HepG2 (cell line): ENCODE data around the gene TBX3. TPM values are rescaled to one million over a fixed set of nuclear protein-coding genes. Genes with fewer than 3 reads are reported as not detected.

Experiments
- ERF ChIP-seq: IDR thresholded peaks from 2 replicates; pipeline ENCODE4 v1.6.1; 2018; ENCODE audit warnings: missing biosample characterization, missing genetic modification reagents
- FOXA3 ChIP-seq: IDR thresholded peaks from 2 replicates; pipeline ENCODE4 v1.6.1; 2016; ENCODE audit warnings: missing genetic modification reagents, missing compliant biosample characterization
- FOXM1 ChIP-seq: sonication (generic); formaldehyde crosslinking; IDR thresholded peaks from 2 replicates; pipeline ENCODE4 v1.5.0; 2020; ENCODE audit warnings: missing genetic modification reagents
- HDAC6 ChIP-seq: fragments of 200-600 bp; sonication (generic); IDR thresholded peaks from 2 replicates; pipeline ENCODE4 v1.7.0; 2017; ENCODE audit warnings: mild to moderate bottlenecking, antibody characterized with exemption, low read length, low read depth
- IKZF4 ChIP-seq: sonication (generic); formaldehyde crosslinking; IDR thresholded peaks from 2 replicates; pipeline ENCODE4 v1.5.1; 2020; ENCODE audit warnings: borderline replicate concordance, mild to moderate bottlenecking, low read depth, missing genetic modification reagents; ENCODE audit errors: not compliant biosample characterization
- SETDB1 ChIP-seq: sonication (generic); formaldehyde crosslinking; IDR thresholded peaks from 2 replicates; pipeline ENCODE4 v1.5.1; 2020; ENCODE audit warnings: missing genetic modification reagents, mild to moderate bottlenecking, borderline replicate concordance
- STAT5B ChIP-seq: sonication (generic); formaldehyde crosslinking; IDR thresholded peaks from 2 replicates; pipeline ENCODE4 v1.4.0; 2020; ENCODE audit warnings: missing genetic modification reagents
- WIZ ChIP-seq: sonication (generic); formaldehyde crosslinking; IDR thresholded peaks from 2 replicates; pipeline ENCODE4 v1.5.1; 2020; ENCODE audit warnings: mild to moderate bottlenecking, missing genetic modification reagents
- ZEB1 ChIP-seq: IDR thresholded peaks from 2 replicates; pipeline ENCODE4 v1.6.1; 2012; ENCODE audit warnings: mild to moderate bottlenecking, low read depth, inconsistent platforms; ENCODE audit not compliant: insufficient replicate concordance
- ZFP37 ChIP-seq: sonication (generic); formaldehyde crosslinking; IDR thresholded peaks from 2 replicates; pipeline ENCODE4 v1.4.0; 2020; ENCODE audit warnings: missing genetic modification reagents, borderline replicate concordance
- ZSCAN12 ChIP-seq: sonication (generic); formaldehyde crosslinking; IDR thresholded peaks from 2 replicates; pipeline ENCODE4 v1.9.0; 2021; ENCODE audit warnings: mild to moderate bottlenecking, missing genetic modification reagents
- polyA plus RNA-seq, 8 experiments: library from polyadenylated mRNA; depleted of rRNA in 3 of 8; stranded (reverse) in 7 of 8; unstranded in 1 of 8; fragments of >200 nt; fragmentation: Illumina TruSeq in 4 of 8; extraction: Trizol in 4 of 8; gene quantifications; 2 replicates each; pipeline versions ENCODE4 v1.2.1 to v1.2.3, GENCODE V29; 2011 to 2016; ENCODE audit warnings: low read depth in 4 of 8, missing spikeins in 1 of 8, mixed read lengths in 1 of 8; ENCODE audit not compliant: insufficient read depth in 1 of 8
- total RNA-seq, 5 experiments: library from RNA; depleted of rRNA; stranded (reverse); fragments of >200 nt; fragmentation: Illumina TruSeq; extraction: Trizol; gene quantifications; 2 replicates each; pipeline ENCODE4 v1.2.3, GENCODE V29; 2016; ENCODE audit warnings: low read depth in 1 of 5
- TF ChIP-seq, protein P1 (sequence below): sonication (generic); formaldehyde crosslinking; IDR thresholded peaks from 2 replicates; pipeline ENCODE4 v1.5.0; 2020; ENCODE audit warnings: mild to moderate bottlenecking, missing genetic modification reagents
- TF ChIP-seq, protein P2 (sequence below): IDR thresholded peaks from 2 replicates; pipeline ENCODE4 v1.4.0; 2020; ENCODE audit warnings: mild to moderate bottlenecking, missing genetic modification reagents
- TF ChIP-seq, protein P3 (sequence below), 2 experiments: sonication (generic) in 1 of 2; formaldehyde crosslinking in 1 of 2; IDR thresholded peaks; 2 replicates each; pipeline versions ENCODE4 v1.5.1 to v1.6.1; 2011 to 2020; ENCODE audit warnings: borderline replicate concordance in 1 of 2, low read depth in 1 of 2, low read length in 1 of 2, mild to moderate bottlenecking in 1 of 2, missing genetic modification reagents in 1 of 2, moderate library complexity in 1 of 2
- TF ChIP-seq, protein P4 (sequence below): IDR thresholded peaks from 2 replicates; pipeline ENCODE4 v1.6.1; 2016; ENCODE audit warnings: missing compliant biosample characterization, missing genetic modification reagents, borderline replicate concordance

TBX3 gene
- total and polyA plus RNA-seq, 2 of the 13 experiments (the other 11 are each of a cell fraction or from before 2014, with no cell fraction given), result 27.1 to 42.4 TPM

DNA sequence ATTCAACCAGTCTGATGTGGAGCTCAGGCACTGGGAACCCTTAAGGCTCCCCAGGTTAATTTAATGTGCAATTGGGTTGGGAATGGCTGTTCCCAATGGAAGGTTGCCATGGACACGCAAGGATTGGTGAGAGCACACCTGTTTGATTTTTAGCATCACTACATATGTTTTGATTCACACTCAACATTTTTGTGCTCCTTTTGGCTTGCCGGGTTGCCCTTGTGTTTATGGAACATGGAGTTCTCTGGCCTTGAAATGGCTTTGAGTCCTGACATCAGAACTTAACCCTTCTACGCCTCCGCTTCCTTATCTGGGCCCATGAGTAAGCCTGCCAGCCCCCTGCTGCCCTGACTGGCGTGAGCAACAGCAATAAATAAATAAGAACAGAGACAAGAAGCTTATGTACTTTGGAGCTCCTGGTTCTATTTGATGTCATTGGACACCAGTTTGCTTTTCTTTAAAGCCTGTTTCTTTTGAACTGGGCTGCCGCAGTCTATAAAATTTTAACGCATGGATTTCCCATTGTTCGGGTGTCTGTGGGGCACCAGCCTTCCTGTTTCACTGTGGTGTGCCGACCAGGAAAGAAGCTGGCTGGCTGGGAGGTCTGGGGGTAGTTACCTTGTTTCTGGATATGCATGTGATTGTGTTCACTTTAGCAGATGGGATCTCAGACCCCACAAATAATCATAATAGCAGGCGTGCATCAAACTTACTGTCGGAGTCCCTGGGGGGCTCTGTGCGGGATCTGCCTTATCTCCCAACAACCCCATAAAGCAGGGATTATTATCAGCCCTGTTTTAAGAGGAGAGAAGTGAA lies 27.8 kb downstream of the TBX3 start (continued):
- TF ChIP-seq WIZ (CRISPR knock-in tag) (no peak), FOXA3 (CRISPR knock-in tag) (peak; percentile 95), ERF (CRISPR knock-in tag) (0 out of 2 replicates have a peak, but pooled peaks have one; percentile 41), HDAC6 (no peak), IKZF4 (CRISPR knock-in tag) (no peak), STAT5B (no peak), FOXM1 (no peak), ZSCAN12 (CRISPR knock-in tag) (no peak), ZFP37 (CRISPR knock-in tag) (no peak), SETDB1 (CRISPR knock-in tag) (no peak), ZEB1 (no peak)
- TF ChIP-seq, protein P1, sequence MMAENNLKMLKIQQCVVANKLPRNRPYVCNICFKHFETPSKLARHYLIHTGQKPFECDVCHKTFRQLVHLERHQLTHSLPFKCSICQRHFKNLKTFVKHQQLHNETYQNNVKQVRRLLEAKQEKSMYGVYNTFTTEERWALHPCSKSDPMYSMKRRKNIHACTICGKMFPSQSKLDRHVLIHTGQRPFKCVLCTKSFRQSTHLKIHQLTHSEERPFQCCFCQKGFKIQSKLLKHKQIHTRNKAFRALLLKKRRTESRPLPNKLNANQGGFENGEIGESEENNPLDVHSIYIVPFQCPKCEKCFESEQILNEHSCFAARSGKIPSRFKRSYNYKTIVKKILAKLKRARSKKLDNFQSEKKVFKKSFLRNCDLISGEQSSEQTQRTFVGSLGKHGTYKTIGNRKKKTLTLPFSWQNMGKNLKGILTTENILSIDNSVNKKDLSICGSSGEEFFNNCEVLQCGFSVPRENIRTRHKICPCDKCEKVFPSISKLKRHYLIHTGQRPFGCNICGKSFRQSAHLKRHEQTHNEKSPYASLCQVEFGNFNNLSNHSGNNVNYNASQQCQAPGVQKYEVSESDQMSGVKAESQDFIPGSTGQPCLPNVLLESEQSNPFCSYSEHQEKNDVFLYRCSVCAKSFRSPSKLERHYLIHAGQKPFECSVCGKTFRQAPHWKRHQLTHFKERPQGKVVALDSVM (CRISPR knock-in tag), result no peak
- TF ChIP-seq, protein P2, sequence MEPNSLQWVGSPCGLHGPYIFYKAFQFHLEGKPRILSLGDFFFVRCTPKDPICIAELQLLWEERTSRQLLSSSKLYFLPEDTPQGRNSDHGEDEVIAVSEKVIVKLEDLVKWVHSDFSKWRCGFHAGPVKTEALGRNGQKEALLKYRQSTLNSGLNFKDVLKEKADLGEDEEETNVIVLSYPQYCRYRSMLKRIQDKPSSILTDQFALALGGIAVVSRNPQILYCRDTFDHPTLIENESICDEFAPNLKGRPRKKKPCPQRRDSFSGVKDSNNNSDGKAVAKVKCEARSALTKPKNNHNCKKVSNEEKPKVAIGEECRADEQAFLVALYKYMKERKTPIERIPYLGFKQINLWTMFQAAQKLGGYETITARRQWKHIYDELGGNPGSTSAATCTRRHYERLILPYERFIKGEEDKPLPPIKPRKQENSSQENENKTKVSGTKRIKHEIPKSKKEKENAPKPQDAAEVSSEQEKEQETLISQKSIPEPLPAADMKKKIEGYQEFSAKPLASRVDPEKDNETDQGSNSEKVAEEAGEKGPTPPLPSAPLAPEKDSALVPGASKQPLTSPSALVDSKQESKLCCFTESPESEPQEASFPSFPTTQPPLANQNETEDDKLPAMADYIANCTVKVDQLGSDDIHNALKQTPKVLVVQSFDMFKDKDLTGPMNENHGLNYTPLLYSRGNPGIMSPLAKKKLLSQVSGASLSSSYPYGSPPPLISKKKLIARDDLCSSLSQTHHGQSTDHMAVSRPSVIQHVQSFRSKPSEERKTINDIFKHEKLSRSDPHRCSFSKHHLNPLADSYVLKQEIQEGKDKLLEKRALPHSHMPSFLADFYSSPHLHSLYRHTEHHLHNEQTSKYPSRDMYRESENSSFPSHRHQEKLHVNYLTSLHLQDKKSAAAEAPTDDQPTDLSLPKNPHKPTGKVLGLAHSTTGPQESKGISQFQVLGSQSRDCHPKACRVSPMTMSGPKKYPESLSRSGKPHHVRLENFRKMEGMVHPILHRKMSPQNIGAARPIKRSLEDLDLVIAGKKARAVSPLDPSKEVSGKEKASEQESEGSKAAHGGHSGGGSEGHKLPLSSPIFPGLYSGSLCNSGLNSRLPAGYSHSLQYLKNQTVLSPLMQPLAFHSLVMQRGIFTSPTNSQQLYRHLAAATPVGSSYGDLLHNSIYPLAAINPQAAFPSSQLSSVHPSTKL, result peak; percentile 98
- TF ChIP-seq, protein P3, sequence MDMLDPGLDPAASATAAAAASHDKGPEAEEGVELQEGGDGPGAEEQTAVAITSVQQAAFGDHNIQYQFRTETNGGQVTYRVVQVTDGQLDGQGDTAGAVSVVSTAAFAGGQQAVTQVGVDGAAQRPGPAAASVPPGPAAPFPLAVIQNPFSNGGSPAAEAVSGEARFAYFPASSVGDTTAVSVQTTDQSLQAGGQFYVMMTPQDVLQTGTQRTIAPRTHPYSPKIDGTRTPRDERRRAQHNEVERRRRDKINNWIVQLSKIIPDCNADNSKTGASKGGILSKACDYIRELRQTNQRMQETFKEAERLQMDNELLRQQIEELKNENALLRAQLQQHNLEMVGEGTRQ (IDR thresholded peaks at IDR 0.05; ENCODE audit: low read depth, low read length), result no peak
- TF ChIP-seq, protein P3 (CRISPR knock-in tag; IDR thresholded peaks at IDR 0.05; ENCODE audit: borderline replicate concordance), result no peak; the same call in 1 of the 2 replicates
- TF ChIP-seq, protein P4, sequence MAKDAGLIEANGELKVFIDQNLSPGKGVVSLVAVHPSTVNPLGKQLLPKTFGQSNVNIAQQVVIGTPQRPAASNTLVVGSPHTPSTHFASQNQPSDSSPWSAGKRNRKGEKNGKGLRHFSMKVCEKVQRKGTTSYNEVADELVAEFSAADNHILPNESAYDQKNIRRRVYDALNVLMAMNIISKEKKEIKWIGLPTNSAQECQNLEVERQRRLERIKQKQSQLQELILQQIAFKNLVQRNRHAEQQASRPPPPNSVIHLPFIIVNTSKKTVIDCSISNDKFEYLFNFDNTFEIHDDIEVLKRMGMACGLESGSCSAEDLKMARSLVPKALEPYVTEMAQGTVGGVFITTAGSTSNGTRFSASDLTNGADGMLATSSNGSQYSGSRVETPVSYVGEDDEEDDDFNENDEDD (CRISPR knock-in tag), result peak; percentile 14; the same call in 1 of the 2 replicates
